ENCODE data around the gene SNAPC1.
"Not testable (repeated sequence)": the region's sequence is repeated elsewhere in the genome, so short reads cannot be mapped to it uniquely, and the experiment has no call there.

The SNAPC1 gene

DNA sequence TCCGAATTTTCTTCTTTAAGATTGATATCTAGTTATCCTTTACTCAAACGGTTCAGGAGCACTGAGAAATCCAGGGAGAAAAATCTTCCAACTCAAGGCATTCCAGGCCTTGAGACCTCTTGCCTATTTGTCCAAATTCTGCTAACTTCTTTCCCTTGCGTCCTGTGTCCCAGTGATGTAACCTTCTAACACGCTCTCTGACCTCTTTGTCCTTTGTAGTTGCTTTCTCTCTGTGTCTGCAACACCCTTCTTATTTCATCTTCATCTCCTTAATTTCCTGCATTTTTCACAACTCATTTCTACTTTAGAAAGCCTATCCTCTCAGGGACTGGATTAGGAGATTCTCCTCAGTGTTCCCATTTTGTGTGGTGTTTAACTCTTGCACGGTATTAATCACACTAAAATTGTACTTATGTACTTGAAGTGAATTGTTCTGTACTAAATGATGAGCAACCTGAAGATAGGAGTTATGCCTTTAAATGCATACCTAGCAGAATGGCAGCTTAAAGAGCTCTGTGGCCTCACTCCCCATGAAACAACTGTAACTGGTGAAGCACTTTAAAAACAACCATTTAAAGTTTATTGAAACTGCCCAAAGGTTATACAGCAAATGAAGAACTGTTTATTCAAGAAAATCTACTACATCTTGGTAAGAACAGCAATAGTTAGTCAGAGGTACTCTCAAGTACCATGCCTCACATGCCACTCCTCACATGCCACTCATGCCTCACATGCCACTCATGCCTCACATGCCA, 7.4 kb upstream of the SNAPC1 start:
- Histone ChIP-seq H3F3A (ENCODE audit: insufficient read depth, low read length) (no peaks in the 10 kb centered on the region), H2AFZ (ENCODE audit: low read length) (no peak overlapping the region), H3K9ac (ENCODE audit: low read length) (no peak overlapping the region), H3K27me3 (ENCODE audit: insufficient read depth, low read length) (no peaks in the 10 kb centered on the region), H3K27ac (ENCODE audit: low read depth, low read length, poor library complexity, severe bottlenecking) (no peak overlapping the region), H3K79me2 (ENCODE audit: insufficient read depth, low read length) (no peaks in the 10 kb centered on the region), H3K9me3 (ENCODE audit: low read length) (no peaks in the 10 kb centered on the region), H3K4me1 (ENCODE audit: insufficient read depth, low read length, severe bottlenecking) (peaks cover 33% of the 10 kb centered on the region), H3K9me2 (ENCODE audit: low read depth, low read length) (no peaks in the 10 kb centered on the region), H3K36me3 (ENCODE audit: insufficient read depth, low read length) (no peaks in the 10 kb centered on the region), H3K4me3 (ENCODE audit: low read depth, low read length, poor library complexity, severe bottlenecking) (no peak overlapping the region), H3K4me2 (ENCODE audit: low read length) (no peak overlapping the region), H4K20me1 (ENCODE audit: insufficient read depth, low read length) (no peaks in the 10 kb centered on the region)
- no peak for TF ChIP-seq EZH2 (IDR thresholded peaks at IDR 0.05; ENCODE audit: borderline replicate concordance, low read length)
- TF ChIP-seq, protein P1, sequence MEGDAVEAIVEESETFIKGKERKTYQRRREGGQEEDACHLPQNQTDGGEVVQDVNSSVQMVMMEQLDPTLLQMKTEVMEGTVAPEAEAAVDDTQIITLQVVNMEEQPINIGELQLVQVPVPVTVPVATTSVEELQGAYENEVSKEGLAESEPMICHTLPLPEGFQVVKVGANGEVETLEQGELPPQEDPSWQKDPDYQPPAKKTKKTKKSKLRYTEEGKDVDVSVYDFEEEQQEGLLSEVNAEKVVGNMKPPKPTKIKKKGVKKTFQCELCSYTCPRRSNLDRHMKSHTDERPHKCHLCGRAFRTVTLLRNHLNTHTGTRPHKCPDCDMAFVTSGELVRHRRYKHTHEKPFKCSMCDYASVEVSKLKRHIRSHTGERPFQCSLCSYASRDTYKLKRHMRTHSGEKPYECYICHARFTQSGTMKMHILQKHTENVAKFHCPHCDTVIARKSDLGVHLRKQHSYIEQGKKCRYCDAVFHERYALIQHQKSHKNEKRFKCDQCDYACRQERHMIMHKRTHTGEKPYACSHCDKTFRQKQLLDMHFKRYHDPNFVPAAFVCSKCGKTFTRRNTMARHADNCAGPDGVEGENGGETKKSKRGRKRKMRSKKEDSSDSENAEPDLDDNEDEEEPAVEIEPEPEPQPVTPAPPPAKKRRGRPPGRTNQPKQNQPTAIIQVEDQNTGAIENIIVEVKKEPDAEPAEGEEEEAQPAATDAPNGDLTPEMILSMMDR (IDR thresholded peaks at IDR 0.05; ENCODE audit: low read length) = no peak

DNA sequence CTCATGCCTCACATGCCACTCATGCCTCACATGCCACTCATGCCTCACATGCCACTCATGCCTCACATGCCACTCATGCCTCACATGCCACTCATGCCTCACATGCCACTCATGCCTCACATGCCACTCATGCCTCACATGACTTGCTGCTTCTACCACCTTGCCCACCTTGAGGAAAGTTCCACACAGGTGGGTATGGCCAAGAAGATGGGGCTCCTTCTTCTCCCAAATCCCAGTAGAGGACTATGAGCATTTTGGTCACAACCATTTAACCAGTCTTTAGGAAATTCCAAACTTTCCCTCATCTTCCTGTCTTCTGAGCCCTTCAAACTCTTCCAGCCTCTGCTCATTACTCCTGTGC, 6.9 kb upstream of the SNAPC1 start:
- H3K4me1 ChIP-seq (ENCODE audit: insufficient read depth, low read length, severe bottlenecking) = peaks cover 27% of the 10 kb centered on the region
- H3K79me2 ChIP-seq (ENCODE audit: insufficient read depth, low read length); H3K27me3 ChIP-seq (ENCODE audit: insufficient read depth, low read length); H3F3A ChIP-seq (ENCODE audit: insufficient read depth, low read length); H2AFZ ChIP-seq (ENCODE audit: low read length); H3K9ac ChIP-seq (ENCODE audit: low read length); H3K4me3 ChIP-seq (ENCODE audit: low read depth, low read length, poor library complexity, severe bottlenecking); H3K9me3 ChIP-seq (ENCODE audit: low read length); H3K4me2 ChIP-seq (ENCODE audit: low read length); H4K20me1 ChIP-seq (ENCODE audit: insufficient read depth, low read length); H3K27ac ChIP-seq (ENCODE audit: low read depth, low read length, poor library complexity, severe bottlenecking); H3K36me3 ChIP-seq (ENCODE audit: insufficient read depth, low read length); H3K9me2 ChIP-seq (ENCODE audit: low read depth, low read length): not testable (repeated sequence)

DNA sequence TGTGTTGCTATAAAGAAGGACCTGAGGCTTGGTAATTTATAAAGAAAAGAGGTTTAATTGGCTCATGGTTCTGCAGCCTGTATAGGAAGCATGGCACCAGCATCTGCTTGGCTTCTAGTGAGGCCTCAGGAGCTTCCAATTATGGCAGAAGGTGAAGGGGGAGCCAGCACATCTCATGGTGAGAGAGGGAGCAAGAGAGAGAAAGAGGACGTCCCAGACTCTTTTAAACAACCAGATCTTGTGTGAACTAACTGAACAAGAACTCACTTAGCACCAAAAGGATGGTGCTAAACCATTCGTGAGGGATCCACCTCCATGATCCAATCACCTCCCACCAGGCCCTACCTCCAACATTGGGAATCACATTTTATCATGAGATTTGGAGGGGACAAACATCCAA, 6.1 kb upstream of the SNAPC1 start:
- Histone ChIP-seq H3K79me2 (ENCODE audit: insufficient read depth, low read length) (no peaks in the 10 kb centered on the region), H2AFZ (ENCODE audit: low read length) (no peak overlapping the region), H3K4me2 (ENCODE audit: low read length) (no peak overlapping the region), H3K27me3 (ENCODE audit: insufficient read depth, low read length) (no peaks in the 10 kb centered on the region), H3K4me1 (ENCODE audit: insufficient read depth, low read length, severe bottlenecking) (peaks cover 19% of the 10 kb centered on the region), H4K20me1 (ENCODE audit: insufficient read depth, low read length) (no peaks in the 10 kb centered on the region), H3K9me2 (ENCODE audit: low read depth, low read length) (no peaks in the 10 kb centered on the region), H3F3A (ENCODE audit: insufficient read depth, low read length) (no peaks in the 10 kb centered on the region), H3K4me3 (ENCODE audit: low read depth, low read length, poor library complexity, severe bottlenecking) (no peak overlapping the region), H3K9ac (ENCODE audit: low read length) (no peak overlapping the region), H3K27ac (ENCODE audit: low read depth, low read length, poor library complexity, severe bottlenecking) (no peak overlapping the region), H3K36me3 (ENCODE audit: insufficient read depth, low read length) (no peaks in the 10 kb centered on the region), H3K9me3 (ENCODE audit: low read length) (no peaks in the 10 kb centered on the region)
- TF ChIP-seq EZH2 (IDR thresholded peaks at IDR 0.05; ENCODE audit: borderline replicate concordance, low read length) = no peak
- TF ChIP-seq, protein P1 (IDR thresholded peaks at IDR 0.05; ENCODE audit: low read length) = no peak

GRCh38 chr14:61759878-61760277, 2.3 kb upstream of the SNAPC1 start:
- Histone ChIP-seq H3K4me3 (ENCODE audit: low read depth, low read length, poor library complexity, severe bottlenecking) (no peak overlapping the region), H3K4me1 (ENCODE audit: insufficient read depth, low read length, severe bottlenecking) (peaks cover 23% of the 10 kb centered on the region), H3K9me2 (ENCODE audit: low read depth, low read length) (no peaks in the 10 kb centered on the region), H3K9me3 (ENCODE audit: low read length) (no peaks in the 10 kb centered on the region), H3K79me2 (ENCODE audit: insufficient read depth, low read length) (peaks cover 25% of the 10 kb centered on the region), H4K20me1 (ENCODE audit: insufficient read depth, low read length) (no peaks in the 10 kb centered on the region), H3K27me3 (ENCODE audit: insufficient read depth, low read length) (no peaks in the 10 kb centered on the region), H3K36me3 (ENCODE audit: insufficient read depth, low read length) (no peaks in the 10 kb centered on the region), H3K4me2 (ENCODE audit: low read length) (no peak overlapping the region), H3K27ac (ENCODE audit: low read depth, low read length, poor library complexity, severe bottlenecking) (no peak overlapping the region), H2AFZ (ENCODE audit: low read length) (no peak overlapping the region), H3F3A (ENCODE audit: insufficient read depth, low read length) (no peaks in the 10 kb centered on the region), H3K9ac (ENCODE audit: low read length) (no peak overlapping the region)
- no peak for TF ChIP-seq EZH2 (IDR thresholded peaks at IDR 0.05; ENCODE audit: borderline replicate concordance, low read length)
- TF ChIP-seq, protein P1 (IDR thresholded peaks at IDR 0.05; ENCODE audit: low read length) = no peak

All from OCI-LY1 (cell line).